GM13976 (cell line): Measurements from ENCODE around the gene TTC34.

Experiments
- DNase-seq: peaks from one replicate; pipeline ENCODE4 v3.0.0; 2012; ENCODE audit warnings: low spot score
- in situ Hi-C: fragments of 300-500 bp; cut with MboI; formaldehyde crosslinking; loops from one replicate; pipeline ENCODE4 v1.12.0; 2022; ENCODE audit warnings: low sequenced_read_pairs, mixed read lengths, inconsistent platforms; ENCODE audit not compliant: unreplicated experiment
- TF ChIP-seq, protein P1 (sequence below): IDR thresholded peaks from 2 replicates; pipeline ENCODE4 v1.5.1; 2012; ENCODE audit warnings: borderline replicate concordance, mild to moderate bottlenecking; ENCODE audit not compliant: insufficient read depth; ENCODE audit errors: extremely low read depth, missing control alignments, control extremely low read depth

The TTC34 gene

DNA sequence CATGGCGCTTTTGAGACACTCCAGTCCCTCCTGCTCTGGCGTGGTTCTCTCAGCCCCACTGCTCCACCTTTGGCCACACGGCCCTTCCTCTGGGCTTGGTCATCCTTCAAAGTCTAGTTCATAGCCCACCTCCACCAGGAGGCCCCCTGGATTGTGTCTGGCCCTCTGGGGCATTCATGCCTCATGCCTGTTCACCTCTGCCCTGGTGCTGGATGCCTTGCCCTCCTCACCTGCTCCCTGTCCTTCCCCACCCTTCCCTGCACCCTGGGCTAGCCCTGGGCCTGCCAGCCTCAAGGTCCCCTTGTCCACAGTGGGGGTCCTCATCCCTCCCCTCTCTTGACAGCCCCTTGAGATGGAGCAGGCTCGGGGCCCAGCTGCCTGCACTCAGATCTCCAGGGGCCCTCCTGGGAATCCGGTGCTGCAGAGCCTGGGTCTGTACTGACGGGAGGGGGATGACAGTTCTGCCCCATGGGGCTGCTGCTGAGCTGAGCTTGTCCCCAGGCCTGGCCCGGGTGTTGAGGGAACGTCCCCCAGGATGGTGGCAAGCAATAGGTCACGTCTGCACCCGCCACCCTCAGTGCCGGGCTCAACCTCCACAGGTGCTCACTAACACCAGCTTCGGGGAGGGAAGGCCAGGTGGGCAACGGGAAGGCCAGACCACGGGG is 196.5 kb downstream of the TTC34 start:
- TF ChIP-seq, protein P1, sequence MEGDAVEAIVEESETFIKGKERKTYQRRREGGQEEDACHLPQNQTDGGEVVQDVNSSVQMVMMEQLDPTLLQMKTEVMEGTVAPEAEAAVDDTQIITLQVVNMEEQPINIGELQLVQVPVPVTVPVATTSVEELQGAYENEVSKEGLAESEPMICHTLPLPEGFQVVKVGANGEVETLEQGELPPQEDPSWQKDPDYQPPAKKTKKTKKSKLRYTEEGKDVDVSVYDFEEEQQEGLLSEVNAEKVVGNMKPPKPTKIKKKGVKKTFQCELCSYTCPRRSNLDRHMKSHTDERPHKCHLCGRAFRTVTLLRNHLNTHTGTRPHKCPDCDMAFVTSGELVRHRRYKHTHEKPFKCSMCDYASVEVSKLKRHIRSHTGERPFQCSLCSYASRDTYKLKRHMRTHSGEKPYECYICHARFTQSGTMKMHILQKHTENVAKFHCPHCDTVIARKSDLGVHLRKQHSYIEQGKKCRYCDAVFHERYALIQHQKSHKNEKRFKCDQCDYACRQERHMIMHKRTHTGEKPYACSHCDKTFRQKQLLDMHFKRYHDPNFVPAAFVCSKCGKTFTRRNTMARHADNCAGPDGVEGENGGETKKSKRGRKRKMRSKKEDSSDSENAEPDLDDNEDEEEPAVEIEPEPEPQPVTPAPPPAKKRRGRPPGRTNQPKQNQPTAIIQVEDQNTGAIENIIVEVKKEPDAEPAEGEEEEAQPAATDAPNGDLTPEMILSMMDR: no peak
- no peak for DNase-seq
- in situ Hi-C loops: no loop called here

DNA sequence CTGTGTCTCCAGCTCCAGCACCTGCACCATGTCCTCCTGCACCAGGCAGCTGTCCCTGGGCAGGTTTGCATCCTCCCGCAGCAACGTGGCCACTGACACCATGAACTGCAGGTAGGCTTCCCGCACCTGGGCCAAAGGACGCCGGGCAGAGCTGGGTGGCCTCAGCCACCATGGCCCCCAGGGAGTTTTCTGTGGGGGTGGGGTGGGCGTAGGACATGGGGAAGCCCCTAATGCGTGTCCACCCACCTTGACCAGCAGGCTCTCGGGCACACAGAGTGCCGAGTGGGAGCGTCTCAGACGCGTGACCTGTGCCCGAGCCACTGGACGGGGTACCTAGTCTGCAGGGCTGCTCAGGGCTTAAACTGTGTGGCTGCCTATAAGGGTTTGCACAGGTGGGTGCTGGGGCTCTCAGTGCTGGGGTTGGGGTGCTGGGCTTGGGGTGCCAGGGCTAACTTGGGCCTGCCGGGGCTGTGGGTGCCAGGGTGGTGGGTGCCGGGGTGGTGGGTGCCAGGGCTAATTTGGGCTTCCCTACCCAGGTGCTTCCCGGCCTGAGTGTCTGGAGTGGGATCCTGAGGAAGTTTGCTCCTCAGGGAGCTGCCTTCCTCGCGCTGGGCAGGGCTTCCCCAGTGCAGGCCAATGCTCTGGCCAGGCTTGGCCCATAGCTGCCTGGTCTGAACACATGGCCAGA is 197.2 kb downstream of the TTC34 start:
- in situ Hi-C loops: no loop called here
- no peak for DNase-seq
- TF ChIP-seq, protein P1: no peak

DNA sequence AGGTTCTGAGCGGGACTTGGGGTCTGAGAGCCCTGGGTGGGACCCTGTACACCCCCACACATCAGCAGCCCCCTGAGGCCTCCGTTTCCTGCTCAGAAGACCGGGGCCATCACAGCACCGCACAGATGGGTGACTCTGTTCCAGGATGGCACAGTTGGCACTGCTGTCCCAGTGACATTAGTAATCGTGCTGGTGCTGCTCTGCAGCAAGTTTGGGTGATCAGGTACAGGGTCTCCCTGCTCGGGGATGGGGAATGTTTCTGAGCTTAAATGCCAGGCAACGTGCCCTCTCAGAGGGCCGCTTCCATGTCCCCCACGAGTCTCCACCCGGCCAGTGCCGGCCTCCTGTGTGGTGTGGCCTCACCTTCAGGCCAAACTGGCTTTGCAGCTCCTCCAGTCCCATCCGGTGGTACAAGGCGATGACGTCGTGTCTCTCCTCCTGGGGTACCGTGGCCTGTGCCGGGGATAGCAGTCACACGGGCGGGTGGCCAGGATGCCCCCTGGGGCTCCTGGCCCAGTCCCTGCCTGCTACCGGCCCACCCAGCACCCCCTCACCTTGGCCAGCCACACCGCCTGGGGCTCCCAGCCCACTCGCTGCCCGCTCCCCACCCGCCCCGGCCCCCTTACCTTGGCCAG is 197.9 kb downstream of the TTC34 start:
- TF ChIP-seq, protein P1: no peak
- in situ Hi-C loops: no loop called here
- DNase-seq: no peak

DNA sequence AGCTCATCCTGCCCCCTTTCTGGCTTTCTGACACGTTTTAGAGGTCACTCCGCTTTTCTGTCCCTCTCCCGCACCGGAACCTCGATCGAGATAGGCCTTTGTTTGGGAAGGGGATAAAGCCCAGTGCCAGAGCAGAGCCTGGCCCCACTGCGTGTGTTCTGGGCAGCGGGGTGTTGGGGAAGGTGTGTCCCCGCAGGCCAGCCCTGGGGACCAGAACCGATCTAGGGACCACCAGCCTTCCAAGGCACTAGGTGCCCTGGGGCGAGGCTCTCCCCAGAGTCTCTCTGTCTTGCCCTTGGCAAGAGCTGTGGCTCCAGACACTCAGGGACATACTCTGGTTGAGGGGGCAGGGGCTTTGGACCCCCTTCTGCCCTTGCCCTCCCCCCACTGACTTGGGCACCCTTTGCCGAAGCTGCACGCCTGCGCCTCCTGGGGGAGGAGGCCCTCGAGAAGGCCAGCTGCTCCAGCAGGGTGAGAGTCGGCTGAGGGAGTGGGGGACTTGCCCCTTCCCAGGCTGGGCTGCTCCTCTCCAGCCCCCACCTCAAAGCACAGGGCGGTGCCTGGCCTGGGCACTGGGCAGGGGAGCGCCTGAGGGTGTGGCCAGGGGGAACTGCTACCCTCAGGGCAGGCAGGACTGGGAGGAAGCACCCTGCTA is 198.5 kb downstream of the TTC34 start:
- in situ Hi-C loops: no loop called here
- no peak for DNase-seq
- TF ChIP-seq, protein P1: no peak

DNA sequence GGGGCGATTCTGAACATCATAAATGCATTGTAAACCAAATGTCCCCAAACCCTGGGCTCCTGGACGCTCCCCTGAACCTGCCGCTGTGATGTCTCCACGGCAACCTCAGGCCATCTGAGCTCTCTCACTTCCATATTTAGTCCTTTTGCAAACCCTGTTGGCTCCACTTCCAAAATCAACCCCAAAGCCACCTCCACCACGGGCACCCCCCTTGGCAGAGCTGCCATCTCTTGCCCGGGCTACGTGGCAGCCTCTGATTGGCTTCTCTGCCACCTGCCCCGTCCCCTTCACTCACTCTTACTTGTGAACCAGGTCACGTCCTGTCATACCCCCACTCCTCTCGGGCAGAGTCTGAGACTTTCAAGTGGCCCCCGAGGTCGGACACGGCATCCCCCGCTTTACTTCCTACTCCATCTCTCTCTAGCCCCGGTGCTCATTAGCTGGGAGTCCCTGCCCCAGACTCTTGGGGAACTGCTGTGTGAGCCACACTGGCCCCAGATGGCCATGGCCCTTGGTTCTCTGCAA is 199.1 kb downstream of the TTC34 start:
- DNase-seq: no peak
- in situ Hi-C loops: no loop called here
- TF ChIP-seq, protein P1: no peak

DNA sequence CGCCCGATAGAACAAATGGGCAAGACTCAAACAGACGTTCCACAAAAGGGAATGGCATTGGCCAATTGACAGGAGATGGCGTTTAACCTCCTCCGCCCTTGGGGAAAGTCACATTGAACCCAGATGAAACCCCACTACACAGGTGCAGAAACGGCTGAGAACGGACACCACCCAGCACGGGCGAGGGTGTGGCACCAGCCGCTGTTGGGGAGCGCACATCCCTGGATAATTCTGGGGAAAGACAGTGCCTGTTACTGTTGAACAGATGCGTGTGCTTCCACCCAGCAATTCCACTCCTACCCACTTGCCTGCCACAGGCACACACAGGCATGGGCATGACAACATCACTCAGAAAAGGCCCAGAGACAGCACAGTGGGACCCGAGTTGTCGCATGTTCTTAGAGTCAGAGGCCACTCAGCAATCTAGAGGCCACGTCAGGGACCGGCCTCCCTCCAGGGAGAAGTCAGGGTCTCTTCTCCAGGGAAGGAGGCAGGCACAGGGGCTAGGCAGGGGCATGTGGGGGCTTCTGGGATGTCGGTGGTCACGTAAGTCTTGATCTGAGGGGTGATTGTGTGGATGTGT is 199.7 kb downstream of the TTC34 start:
- TF ChIP-seq, protein P1: no peak
- in situ Hi-C loops: no loop called here
- DNase-seq: no peak
